ENCODE data around the gene CUL3. TPM values are rescaled to one million over a fixed set of nuclear protein-coding genes. Genes with fewer than 3 reads are reported as not detected.
A peak's percentile ranks its signal among the peaks of the same experiment; 100 is the strongest.

The CUL3 gene
- total and polyA plus RNA-seq, 2 experiments from 2014 or later: 86.0 to 125 TPM

- no peak for DNase-seq (ENCODE audit: low spot score)
- Mint-ChIP-seq H3K9me3 (no peaks in the 10 kb centered on the region), H3K27me3 (ENCODE audit: insufficient read depth, low read depth, poor library complexity) (no peaks in the 10 kb centered on the region), H3K36me3 (ENCODE audit: low read depth) (peaks cover 35% of the 10 kb centered on the region), H3K27ac (peak overlapping the region; percentile 51), H3K4me3 (no peak overlapping the region), H3K4me1 (peaks cover 11% of the 10 kb centered on the region; the same call in 2 of the 3 replicates)
- ATAC-seq: no peak
- Histone ChIP-seq H3K4me2 (no peak overlapping the region; the same call in 1 of the 2 replicates), H3K4me3 (no peak overlapping the region), H3F3A (replicated peaks; ENCODE audit: low read depth) (no peaks in the 10 kb centered on the region), H3K79me2 (replicated peaks; ENCODE audit: insufficient read depth) (no peaks in the 10 kb centered on the region), H3K27me3 (ENCODE audit: insufficient read depth) (no peaks in the 10 kb centered on the region), H3K27ac (ENCODE audit: low read depth) (no peak overlapping the region), H3K9me2 (ENCODE audit: insufficient read depth) (no peaks in the 10 kb centered on the region), H2AFZ (no peak overlapping the region), H3K4me1 (ENCODE audit: insufficient read depth) (no peaks in the 10 kb centered on the region), H4K20me1 (replicated peaks; ENCODE audit: insufficient read depth) (0 out of 2 replicates have a peak, but pooled peaks cover 6% of the 10 kb centered on the region), H3K36me3 (ENCODE audit: insufficient read depth) (peaks cover 4% of the 10 kb centered on the region; the same call in 1 of the 2 replicates)
- TF ChIP-seq CREB1 (CRISPR knock-in tag; IDR thresholded peaks at IDR 0.05; ENCODE audit: low read depth) (no peak), JUNB (IDR thresholded peaks at IDR 0.05; ENCODE audit: unreplicated experiment) (no peak), REST (IDR thresholded peaks at IDR 0.05; ENCODE audit: unreplicated experiment) (no peak), ZNF331 (CRISPR knock-in tag; IDR thresholded peaks at IDR 0.05; ENCODE audit: low read depth) (no peak), ZNF462 (CRISPR knock-in tag; IDR thresholded peaks at IDR 0.05) (no peak), POLR2AphosphoS5 (IDR thresholded peaks at IDR 0.05; ENCODE audit: low read depth) (no peak), CTCF (conservative IDR thresholded peaks at IDR 0.05; ENCODE audit: low read depth in 2 of 2) (no peak), EZH2 (IDR thresholded peaks at IDR 0.05; ENCODE audit: low read depth, unreplicated experiment) (no peak), NANOG (IDR thresholded peaks at IDR 0.05; ENCODE audit: borderline replicate concordance) (no peak), ETS1 (IDR thresholded peaks at IDR 0.05) (no peak), ZNF114 (CRISPR knock-in tag; IDR thresholded peaks at IDR 0.05) (no peak), EZH2phosphoT487 (IDR thresholded peaks at IDR 0.05; ENCODE audit: unreplicated experiment) (no peak), STAT1 (IDR thresholded peaks at IDR 0.05; ENCODE audit: unreplicated experiment) (no peak)
Observed at GRCh38 chr2:224498991-224499390, 86.2 kb downstream of the CUL3 start.

Data from GM23338 (cell line).